Measurements from ENCODE around the gene PLEKHG5.

PLEKHG5 gene

DNA sequence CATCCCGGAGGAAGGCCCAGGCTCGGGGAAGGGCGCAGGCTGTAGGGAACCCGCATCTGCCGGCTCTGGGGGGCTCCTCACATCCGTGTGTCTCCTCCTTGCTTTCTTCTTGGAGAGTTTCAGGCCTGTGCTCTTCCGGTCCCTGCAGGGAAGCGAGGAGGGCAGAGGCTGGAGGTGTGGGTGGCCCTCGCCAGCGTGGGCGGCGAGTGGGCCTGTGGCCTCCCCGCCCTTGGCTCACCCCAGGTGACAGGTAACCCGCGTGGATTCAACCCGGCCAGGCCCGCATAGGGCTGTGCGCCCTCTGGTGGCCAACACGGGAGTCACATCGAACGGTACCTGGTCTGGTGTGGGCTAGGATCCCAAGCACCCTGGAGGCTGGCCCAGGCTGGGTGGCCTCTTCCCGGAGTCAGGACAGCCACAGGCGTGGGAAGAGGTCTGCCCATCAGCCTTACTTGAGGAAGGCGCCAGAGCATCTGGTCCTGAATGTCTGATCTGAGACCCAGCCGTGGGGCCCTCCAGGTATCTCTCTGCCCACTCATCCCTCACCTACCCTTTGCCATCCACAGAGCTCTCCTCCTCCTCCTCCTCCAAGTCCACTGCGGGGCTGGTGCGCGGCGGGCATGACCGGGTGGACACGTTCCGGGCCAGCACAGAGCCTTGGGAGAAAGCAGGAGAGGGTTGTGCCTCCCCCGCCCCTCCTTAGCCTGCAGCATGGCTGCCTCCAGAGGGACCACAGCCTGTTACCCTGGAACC is 15.9 kb downstream of the PLEKHG5 start:
- no peak for DNase-seq

DNA sequence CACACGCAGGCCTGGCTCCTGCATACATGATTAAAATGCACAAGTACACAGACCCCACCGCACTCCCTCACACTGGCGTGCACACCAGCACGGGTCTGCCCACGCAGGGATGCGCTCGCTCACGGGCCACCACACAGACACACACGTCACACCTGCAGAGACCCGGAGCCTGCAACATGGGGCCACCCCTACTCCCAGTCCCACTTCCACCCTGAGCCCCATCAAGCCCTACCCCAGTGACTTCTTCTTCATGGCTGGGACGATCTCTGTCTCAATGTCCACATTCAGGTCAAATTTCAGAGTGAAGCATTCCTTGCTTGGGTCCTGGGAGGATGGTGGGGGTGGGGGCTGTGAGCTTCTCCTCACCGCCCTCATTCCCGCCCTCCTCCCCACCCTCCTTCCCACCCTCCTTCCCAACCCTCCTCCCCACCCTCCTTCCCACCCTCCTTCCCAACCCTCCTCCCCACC is 16.6 kb downstream of the PLEKHG5 start:
- DNase-seq, result no peak

DNA sequence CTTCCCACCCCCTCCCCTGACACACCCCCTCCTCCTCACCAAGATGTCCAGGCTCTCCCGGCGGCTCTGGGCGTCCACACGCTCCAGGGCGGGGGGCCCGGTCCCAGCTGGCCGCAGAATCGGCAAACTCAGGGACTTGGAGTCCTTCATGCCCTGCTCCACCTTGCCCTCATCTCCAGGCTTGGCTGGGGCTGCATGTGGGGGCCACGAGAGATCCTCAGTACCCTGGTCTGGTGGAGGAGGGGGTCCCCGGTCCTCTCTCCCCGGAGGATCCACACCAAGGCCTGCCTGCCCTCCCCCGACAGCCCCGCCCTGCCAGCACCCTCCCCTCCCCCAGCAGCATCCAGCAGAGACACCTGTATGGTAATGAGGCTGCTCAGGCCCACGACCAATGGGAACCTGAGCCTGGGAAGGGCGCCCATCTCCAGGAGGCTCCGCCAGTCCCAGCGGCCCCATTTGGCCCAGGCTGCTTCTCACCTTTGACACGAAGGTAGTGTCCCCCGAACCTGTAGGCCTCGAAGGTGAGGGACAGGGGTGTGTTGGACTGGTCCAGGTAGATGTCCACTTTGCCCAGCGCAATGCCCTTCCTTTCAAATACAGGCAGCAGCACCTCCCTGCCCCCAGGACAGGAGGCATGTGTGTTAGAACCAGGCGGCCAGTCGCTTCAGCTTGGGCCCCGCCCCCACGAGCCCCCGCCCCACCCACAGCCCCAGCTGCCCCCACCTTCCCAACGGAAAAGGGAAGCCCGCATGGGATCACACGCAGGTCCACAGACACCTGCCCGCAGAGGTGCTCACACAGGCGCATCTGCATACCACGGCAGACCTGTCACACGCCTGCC is 17.3 kb downstream of the PLEKHG5 start:
- no peak for DNase-seq

DNA sequence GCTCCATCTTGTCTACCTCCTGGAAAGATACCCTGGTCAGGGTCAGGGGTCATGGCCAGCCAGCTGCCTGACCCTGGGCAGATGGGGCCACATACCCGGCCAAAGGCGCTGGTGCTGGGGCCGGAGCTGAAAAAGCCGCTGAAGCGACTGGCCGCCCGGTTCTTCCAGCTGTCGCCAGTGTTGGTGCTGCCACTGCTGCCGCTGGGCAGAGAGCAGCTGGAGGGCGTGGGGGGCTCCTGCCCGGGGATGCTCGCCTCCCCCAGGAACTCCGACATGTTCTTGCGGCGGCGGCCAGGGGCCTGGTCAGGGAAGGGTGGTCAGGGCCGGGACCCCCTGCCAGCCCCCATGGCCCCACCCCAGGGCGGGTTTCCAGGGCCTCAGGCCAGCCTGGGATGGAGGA is 18.3 kb downstream of the PLEKHG5 start:
- DNase-seq, result no peak

DNA sequence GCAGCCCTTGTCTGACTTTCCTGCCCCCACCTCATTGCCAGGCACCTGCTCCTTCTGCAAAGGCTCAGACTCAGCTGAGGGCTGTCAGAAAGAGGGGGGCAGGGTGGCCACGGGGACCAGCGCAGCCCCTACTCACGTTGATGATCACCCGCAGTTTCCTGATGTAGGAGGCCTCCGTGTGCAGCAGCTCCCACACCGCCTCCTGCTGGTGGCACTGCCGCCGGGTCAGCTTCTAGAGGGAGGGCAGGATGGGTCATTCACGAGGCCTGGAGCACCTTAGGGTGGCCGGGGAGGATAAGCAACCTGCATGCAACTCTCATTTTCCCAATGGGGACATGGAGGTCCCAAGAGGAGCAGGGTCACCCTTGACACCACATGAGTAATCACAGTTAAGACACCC is 19.1 kb downstream of the PLEKHG5 start:
- no peak for DNase-seq

DNA sequence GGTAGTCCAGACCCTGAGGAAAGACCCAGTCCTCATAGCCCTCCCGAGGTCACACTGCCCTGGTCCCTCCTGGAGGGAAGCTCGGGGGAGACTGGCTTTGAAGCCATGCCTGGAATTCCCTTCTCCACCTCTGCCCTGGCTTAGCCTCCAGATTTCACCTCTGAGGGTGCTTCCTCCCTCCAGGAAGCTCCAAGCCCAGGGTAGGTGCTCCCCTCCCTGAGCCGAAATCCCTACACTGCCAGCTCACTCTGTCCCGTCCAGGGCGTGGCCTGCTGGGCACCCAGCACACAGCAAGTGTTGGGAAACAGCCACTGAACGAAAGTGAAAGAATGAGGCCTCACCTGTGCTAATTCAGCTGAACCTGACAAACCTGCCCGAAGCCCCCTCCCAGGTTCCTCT is 19.5 kb downstream of the PLEKHG5 start:
- no peak for DNase-seq

DNA sequence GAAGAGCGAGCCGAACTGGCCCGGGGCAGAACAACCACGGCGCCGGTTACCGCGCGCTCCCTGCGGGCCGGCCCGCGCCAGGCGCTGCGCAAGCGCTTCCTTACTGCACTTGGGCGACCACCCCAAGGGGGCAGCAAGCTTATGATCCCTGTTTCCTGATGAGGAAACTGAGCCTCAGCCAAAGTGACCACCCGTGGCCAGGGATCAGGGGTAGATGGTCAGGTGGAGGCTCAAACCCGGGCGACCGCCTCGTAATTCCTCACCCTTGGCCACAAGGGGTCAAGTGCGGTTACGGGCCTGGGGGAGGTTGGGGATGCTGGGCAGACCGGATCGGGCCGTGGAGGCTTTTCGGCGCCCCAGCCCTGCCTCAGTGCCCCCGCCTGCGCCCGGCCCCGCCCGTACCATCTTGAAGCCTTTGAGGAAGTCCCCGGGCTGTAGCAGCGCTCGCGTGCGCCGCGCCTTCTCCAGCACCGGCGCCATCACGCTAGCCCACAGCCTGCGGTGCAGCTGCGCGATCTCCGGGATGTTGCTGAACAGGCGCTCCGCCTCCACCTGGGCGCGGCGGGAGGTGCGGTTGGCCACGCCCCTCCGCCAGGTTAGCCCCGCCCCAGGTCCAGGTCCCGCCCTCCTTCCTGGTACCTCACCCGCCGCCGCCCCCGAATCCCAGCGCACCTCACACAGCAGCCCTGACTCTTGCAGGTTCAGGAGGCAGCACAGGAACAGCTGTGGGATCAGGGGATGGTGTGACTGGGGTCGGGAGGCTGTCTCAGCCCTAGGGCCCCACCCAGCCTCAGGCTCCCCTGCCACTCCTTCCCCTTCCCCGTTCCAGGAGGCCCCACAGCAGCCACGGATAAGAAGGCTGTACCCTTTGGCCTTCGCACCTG is 20.1 kb downstream of the PLEKHG5 start:
- no peak for DNase-seq

DNA sequence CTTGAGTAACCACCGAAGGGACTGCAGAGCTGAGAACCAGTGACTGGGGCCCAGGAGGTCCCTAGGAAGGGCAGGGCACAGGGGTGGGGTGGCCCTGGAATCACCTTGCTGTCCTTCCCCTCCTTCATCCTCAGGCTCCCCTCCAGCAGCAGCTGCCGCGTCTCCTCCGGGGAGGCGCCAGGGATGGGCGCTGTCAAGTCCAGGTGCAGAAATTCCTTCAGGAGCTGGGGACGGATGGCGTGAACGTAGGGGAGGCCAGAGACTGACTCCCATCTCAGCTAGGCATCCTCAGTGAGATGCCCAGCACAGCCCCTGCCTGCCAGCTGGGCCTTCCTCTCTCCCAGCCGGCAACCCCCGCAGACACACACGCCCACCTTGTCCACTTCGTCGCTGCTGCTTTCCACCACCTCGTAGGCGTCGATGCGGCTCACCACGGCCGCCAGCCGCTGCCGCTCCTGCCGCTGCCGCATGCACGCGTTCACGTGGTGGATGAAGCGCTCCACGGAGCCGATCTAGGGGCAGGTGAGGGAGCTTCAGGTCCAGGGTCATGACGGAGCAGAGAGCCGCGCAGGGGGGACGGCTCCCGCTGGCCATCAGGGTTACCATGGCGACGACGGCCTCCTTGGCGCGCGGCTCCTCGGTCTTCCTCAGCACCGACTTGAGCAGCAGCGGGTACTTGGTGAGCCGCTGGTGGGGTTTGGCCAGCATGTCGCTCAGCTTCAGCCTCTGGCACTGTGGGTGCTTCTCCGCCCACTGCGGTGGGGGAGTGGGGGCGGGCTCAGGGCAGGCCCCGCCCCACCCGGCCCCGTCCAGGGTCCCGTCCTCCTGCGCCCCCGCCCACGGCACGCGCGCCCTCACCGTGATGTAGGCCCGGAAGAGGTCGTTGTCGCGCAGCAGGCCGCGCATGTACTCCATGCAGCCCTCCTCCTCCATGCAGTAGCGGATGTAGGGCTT is 21.1 kb downstream of the PLEKHG5 start:
- DNase-seq, result no peak

DNA sequence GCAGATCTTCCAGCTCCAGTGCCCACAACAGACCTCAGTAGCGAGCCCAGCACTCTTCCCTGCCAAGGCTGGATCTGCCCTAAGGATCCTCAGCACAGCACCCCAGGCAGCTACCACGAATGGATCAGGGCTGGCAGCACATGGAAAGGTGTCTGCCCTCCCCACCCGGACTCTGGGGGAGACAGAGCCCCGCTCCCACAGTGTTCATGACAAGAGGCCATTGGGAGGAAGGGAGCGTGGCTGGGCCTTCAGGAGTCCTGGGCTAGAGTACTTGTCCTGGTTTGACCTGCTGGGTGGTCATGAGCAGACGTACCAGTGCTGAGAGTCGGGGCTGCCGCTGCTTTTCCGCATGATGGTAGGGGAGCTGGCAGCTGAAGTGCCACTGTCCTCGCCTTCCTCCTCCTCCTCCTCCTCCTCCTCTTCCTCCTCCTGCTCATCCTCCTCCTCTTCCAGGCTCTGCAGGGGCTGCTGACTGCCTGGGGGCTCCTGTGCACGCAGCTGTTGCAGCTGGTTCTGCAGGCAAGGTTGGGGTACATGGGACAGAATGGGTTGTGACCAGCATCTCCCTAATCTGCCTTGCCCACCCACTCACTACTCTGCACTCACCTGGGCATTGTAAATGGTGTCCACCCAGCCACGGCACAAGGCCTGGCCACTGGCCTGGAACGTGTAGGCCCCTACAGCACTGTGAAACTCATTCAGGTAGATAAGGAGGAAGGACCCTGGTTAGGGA is 22.6 kb downstream of the PLEKHG5 start:
- DNase-seq, result no peak

DNA sequence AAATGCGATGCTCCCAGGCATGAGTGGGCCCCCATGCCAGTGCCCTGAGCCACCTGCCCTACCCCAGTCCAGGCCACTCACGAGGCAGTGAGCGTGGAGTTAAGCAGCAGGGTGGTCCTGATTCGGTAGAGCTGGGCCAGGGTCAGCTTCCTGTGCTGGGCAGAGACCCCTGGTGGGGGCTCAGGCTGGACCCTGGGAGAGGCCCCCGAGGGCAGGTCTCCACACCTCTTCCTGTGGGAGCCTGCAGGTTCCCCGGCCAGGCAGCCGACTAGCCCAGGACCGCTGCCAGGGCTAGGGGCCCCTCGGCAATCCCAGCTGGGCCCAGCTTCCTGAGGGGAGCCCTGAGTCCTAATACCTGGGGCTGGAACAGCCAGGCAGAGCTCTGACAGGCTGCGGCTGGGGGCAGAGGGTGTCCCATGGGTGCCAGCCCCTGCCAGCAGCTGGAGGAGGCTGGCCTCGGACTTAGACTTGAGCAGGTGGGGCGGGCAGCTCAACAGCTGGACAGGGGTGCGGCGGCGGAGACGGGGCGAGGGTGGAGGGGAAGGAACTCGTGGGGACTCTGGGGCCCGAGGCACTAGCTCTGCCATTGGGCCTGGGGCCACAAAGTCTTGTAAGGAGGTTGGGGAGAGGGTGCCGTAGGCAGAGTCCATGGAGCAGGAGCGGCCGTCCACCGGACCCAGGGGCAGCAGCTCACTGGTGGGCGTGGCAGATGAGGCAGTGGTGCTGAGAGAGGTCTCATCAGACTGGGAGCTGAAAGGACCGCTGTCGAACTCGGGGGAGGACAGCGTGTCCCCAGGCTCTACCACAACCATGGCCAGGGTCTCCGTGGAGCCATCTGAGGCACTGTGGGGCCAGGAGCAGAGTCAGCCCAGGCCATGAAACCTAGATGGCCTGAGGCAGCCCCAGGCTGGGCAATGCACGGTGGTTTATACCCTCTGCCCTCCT is 23.5 kb downstream of the PLEKHG5 start:
- no peak for DNase-seq

DNA sequence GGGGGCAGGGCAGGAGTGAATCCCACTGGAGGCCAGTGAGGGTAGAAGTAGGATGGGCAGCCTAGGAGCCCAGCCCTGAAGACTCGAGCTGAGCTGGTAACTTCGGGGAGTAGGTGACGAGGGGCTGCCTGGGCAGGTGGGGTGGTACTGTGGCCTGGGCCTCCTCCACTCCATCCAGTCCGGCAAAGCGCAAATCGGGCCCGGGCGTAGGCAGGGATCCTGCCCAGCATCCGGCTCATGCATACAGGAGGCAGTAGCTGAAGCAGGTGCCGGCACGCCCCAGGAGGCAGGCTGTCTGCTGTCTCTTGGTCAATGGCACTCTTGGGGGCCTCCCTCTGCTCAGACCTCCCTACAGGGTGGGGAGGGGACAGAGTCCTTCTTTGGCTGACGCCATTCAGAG is 24.2 kb downstream of the PLEKHG5 start:
- no peak for DNase-seq

DNA sequence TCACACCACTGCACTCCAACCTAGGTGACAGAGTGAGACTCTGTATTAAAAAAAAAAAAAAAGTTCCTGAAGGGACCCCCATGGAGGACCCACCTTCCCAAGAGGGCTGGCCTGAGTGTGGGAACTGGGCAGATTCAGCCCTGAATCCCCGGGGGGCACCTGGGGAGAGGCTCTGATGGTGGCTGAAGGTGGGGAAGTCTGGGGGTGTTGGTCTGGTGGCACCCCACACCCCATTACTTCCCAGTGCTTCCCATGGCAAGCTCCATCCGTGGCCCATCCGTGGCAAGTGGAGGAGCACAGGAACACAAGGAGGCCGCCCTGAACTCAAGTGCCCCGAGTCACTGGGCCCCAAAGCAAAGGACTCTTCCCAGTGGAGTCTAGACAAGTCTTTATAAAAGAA is 24.7 kb downstream of the PLEKHG5 start:
- DNase-seq, result no peak

DNA sequence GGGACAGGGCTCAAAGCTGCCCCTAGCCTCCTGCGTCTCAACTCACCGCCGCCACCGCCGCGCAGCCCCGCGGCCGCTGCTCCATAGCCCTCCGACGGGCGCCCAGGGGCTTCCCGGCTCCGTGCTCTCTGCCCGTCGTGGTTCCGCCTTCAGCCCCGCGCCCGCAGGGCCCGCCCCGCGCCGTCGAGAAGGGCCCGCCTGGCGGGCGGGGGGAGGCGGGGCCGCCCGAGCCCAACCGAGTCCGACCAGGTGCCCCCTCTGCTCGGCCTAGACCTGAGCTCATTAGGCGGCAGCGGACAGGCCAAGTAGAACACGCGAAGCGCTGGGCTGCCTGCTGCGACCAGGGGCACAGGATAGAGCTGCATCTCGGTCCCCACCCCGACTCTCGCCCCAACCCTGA is 25.4 kb downstream of the PLEKHG5 start, which contains the start of gene TNFRSF25:
Gene TNFRSF25 (minus strand): TSS at position 151 of the 400 bp plus-strand sequence. CDS start 66 bp downstream, at position 85.
- no peak for DNase-seq

DNA sequence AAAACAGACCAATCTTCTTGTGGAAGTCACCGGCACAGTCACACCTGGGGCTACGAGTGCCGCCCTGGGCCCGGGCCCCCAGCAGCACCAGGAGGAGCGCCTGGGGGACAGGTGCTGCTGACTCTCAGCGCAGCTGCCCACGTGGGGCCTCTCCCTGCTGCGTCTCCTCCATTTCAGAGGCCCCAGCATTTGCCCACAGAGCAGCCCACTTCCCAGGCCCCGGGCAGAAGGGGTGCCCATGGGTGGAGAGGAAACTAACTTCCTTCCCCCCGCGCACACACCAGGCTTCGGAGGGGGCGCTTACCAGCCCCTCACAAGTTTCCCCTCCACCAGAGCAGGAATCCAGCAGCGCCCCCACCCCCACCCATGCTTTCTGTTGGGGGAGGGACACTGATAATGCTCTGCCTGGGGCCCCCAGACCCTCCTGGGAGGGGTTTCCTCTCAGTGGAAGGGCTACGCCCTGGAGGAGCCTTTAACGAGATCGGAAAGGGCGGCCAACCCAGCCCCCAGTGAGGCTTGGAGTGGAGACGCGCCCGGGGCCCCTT is 25.9 kb downstream of the PLEKHG5 start:
- no peak for DNase-seq

DNA sequence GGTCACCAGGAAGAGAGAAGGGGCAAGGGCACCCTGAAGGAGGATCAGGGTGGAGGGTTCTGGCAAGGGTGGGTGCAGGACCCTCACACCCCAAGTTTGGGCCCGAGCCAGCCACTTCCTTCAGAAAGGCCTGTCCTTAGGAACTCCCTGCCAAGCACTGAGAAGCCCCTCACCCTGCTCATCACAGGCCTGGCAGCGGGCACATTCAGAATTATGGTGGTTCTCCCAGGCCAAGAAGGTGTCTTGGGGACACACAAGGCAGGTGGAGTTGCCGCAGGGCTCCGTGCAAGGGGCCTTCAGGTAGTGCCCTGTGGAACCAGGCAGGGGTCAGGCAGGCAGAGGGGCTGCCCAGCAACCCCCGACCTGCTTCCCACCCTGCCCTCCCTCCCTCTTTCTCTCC is 26.6 kb downstream of the PLEKHG5 start:
- DNase-seq, result no peak

DNA sequence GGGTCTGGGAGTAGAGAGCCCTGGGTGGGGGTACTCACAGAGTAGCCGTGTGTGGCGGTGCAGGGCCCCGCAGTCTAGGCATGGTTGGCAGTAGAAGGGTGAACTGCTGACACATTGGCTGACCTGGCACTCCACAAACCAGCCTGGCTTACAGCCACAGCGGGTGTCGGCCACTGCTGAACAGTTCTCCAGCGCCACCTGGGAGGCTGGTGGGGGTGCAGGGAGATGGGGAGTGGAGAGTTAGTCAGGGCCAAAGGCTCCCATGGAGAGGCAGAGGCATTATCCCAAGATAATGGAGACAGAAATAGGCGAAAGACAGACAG is 27.0 kb downstream of the PLEKHG5 start:
- DNase-seq, result no peak

DNA sequence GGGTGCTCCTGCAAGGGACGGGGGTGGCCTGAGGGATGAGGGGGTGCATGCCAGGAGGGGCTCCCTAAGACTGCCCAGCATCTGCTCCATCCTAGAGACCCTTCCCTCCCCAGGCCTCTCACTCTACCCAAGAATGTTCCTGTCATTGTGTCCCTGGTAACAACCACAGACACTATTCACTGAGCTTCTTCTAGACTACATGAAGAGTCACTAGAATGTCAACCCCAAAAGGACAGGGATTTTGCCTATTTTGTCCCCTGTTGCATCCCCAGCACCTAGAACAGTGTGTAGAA is 28.4 kb downstream of the PLEKHG5 start:
- DNase-seq, result no peak

DNA sequence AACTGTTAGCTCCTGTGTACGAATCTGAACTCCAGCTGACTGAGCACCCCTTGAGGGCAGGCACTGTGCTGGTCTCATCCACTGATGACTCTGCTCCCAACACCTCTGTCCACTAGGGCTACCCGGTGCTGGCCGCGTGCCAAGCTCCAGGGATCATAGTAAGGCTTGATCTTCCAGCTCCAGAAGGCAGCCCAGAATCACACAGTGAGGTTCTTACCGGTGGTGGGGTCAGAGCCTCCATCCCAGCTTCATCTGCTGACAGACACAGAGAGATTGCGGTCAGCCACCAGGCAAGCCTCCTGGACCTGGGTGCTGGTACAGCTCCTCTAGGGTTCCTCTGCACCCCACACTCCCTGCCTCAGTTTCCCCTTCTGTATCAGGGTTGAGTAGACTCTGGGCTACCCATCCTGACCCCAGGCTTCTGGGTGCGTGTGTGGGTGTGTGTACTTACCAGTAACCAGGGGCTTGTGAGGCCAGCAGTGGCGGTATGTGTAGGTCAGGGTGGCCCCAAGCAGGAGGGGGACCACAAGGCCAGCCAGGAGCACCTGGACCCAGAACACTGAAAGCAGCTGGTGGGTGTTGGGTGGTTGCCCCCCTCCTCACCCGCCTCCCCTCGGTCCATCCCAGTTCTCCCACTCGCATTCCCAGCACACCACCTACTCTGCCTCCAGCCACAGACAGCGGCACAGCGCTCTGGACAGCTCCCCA is 28.9 kb downstream of the PLEKHG5 start:
- DNase-seq, result no peak

Data from GF-D8 (cell line).